GM12878 (cell line): ENCODE results near the gene DNAH11. TPM values are rescaled to one million over a fixed set of nuclear protein-coding genes. Genes with fewer than 3 reads are reported as not detected.

Source experiments
- ATAC-seq: fragments of 200-7000 bp; cut with Tn5 transposase; 3 replicates; pipeline ENCODE4 v1.9.1; 2020; ENCODE audit warnings: mild to moderate bottlenecking, moderate library complexity
- BruUV-seq: library from RNA; stranded (reverse); fragments of 400-500 nt; replicated peaks from 2 replicates; lab custom pipeline; 2021; lab: Mats Ljungman, UMichigan
- CTCF ChIA-PET: fragments of 300-600 bp; sonication (Branson Sonifier 250); formaldehyde crosslinking; extraction: SDS; loops from one replicate; lab custom pipeline; 2021; ENCODE audit warnings: inconsistent platforms; lab: Yijun Ruan, JAX
- POLR2A ChIA-PET: fragments of 350-600 bp; formaldehyde crosslinking; extraction: SDS; loops from one replicate; lab custom pipeline; 2021; ENCODE audit warnings: inconsistent platforms; lab: Charles Lee
- RAD21 ChIA-PET: fragments of 300-600 bp; sonication (Branson Sonifier 250); formaldehyde crosslinking; loops from one replicate; lab custom pipeline; 2023; ENCODE audit warnings: antibody characterized with exemption; ENCODE audit not compliant: unreplicated experiment; lab: Charles Lee
- SMC1A ChIA-PET: fragments of 300-600 bp; sonication (Branson Sonifier 250); formaldehyde crosslinking; loops from one replicate; lab custom pipeline; 2023; ENCODE audit not compliant: unreplicated experiment, uncharacterized antibody; lab: Charles Lee
- DNase-seq: peaks from one replicate; pipeline ENCODE4 v3.0.0-alpha.2; 2011; ENCODE audit warnings: low read depth, low spot score
- FAIRE-seq: peaks from 3 replicates; lab custom pipeline; 2011; peaks lifted over from hg19 to GRCh38; lab: Jason Lieb, UNC
- H2AFZ ChIP-seq: 2 replicates; pipeline ENCODE4 v1.6.0; 2011; ENCODE audit warnings: low read depth, low read length, control low read depth; ENCODE audit not compliant: control insufficient read depth
- H3K27ac ChIP-seq: 2 replicates; pipeline ENCODE4 v1.5.1; 2011; ENCODE audit warnings: control low read depth; ENCODE audit not compliant: control insufficient read depth, insufficient read depth
- H3K27me3 ChIP-seq, 2 experiments: replicated peaks in 1 of 2; 2 replicates each; pipeline versions ENCODE4 v1.6.0 to v1.6.1; 2011; ENCODE audit warnings: low read length in 1 of 2; ENCODE audit not compliant: control insufficient read depth in 2 of 2, insufficient read depth in 2 of 2
- H3K36me3 ChIP-seq, 2 experiments: 2 replicates each; pipeline ENCODE4 v1.5.1; 2011; ENCODE audit warnings: low read length in 1 of 2; ENCODE audit not compliant: control insufficient read depth in 2 of 2, insufficient read depth in 2 of 2
- H3K4me1 ChIP-seq: 2 replicates; pipeline ENCODE4 v1.6.1; 2011; ENCODE audit warnings: mild to moderate bottlenecking, low read length, moderate library complexity, mixed read lengths; ENCODE audit not compliant: control insufficient read depth, insufficient read depth
- H3K4me2 ChIP-seq: 2 replicates; pipeline ENCODE4 v1.6.0; 2011; ENCODE audit warnings: control low read depth; ENCODE audit not compliant: control insufficient read depth, insufficient read depth
- H3K4me3 ChIP-seq: fragments of 200-600 bp; sonication (generic); 2 replicates; pipeline ENCODE4 v1.5.1; 2016
- H3K79me2 ChIP-seq: 2 replicates; pipeline ENCODE4 v1.6.0; 2011; ENCODE audit warnings: low read length; ENCODE audit not compliant: control insufficient read depth, insufficient read depth
- H3K9ac ChIP-seq: 2 replicates; pipeline ENCODE4 v1.8.0; 2011; ENCODE audit warnings: low read length, control low read depth, mixed read lengths; ENCODE audit not compliant: control insufficient read depth, insufficient read depth
- H3K9me3 ChIP-seq: replicated peaks from 3 replicates; pipeline ENCODE4 v1.5.1; 2011; ENCODE audit warnings: mild to moderate bottlenecking, low read length; ENCODE audit not compliant: control insufficient read depth, insufficient read depth
- H4K20me1 ChIP-seq: 2 replicates; pipeline ENCODE4 v1.6.0; 2011; ENCODE audit not compliant: control insufficient read depth, insufficient read depth
- CBFB ChIP-seq: IDR thresholded peaks from 2 replicates; pipeline ENCODE4 v1.6.1; 2016; ENCODE audit warnings: antibody characterized with exemption, low read depth
- ESRRA ChIP-seq: IDR thresholded peaks from 2 replicates; pipeline ENCODE4 v1.6.1; 2012; ENCODE audit warnings: mild to moderate bottlenecking, low read length, improper control_type of control experiment
- ETV6 ChIP-seq, 2 experiments: fragments of 450-650 bp in 1 of 2; IDR thresholded peaks in 1 of 2; conservative IDR thresholded peaks in 1 of 2; 2 replicates each; pipeline ENCODE4 v1.6.1; 2014; ENCODE audit warnings: antibody characterized with exemption in 1 of 2, borderline replicate concordance in 1 of 2, low read depth in 1 of 2, mild to moderate bottlenecking in 1 of 2, moderate library complexity in 1 of 2
- JUND ChIP-seq: IDR thresholded peaks from 2 replicates; pipeline ENCODE4 v1.6.1; 2012; ENCODE audit warnings: low read depth, mild to moderate bottlenecking, low read length, improper control_type of control experiment, moderate library complexity
- RAD21 ChIP-seq: IDR thresholded peaks from 2 replicates; pipeline ENCODE4 v1.6.1; 2011; ENCODE audit warnings: mild to moderate bottlenecking, low read depth, low read length, moderate library complexity; ENCODE audit not compliant: insufficient read depth
- RFX5 ChIP-seq: IDR thresholded peaks from 2 replicates; pipeline ENCODE4 v1.6.1; 2011; ENCODE audit warnings: low read depth, low read length, improper control_type of control experiment
- SPI1 ChIP-seq: IDR thresholded peaks from 2 replicates; pipeline ENCODE4 v1.6.1; 2011; ENCODE audit warnings: low read depth, mild to moderate bottlenecking, low read length, moderate library complexity, borderline replicate concordance; ENCODE audit not compliant: insufficient read depth
- STAT3 ChIP-seq: IDR thresholded peaks from 2 replicates; pipeline ENCODE4 v1.6.1; 2011; ENCODE audit warnings: low read depth, low read length, improper control_type of control experiment
- SUZ12 ChIP-seq: fragments of 200-600 bp; sonication (generic); IDR thresholded peaks from one replicate; pipeline ENCODE4 v1.6.1; 2018; ENCODE audit warnings: antibody characterized with exemption, mild to moderate bottlenecking; ENCODE audit not compliant: unreplicated experiment
- TCF12 ChIP-seq: IDR thresholded peaks from 2 replicates; pipeline ENCODE4 v1.6.1; 2011; ENCODE audit warnings: low read depth, mild to moderate bottlenecking, low read length
- WGBS: methylation state at CpG from one replicate; pipeline ENCODE4 v1.1.6; 2016; ENCODE audit warnings: low lambda C conversion rate; ENCODE audit not compliant: insufficient replicate concordance, insufficient coverage; ENCODE audit errors: missing lambda C conversion rate; 5-methylcytosine and 5-hydroxymethylcytosine counted together
- in situ Hi-C: fragments of 300-500 bp; cut with MboI; formaldehyde crosslinking; loops from 9 replicates; pipeline ENCODE4 v1.14.3; 2018; ENCODE audit warnings: mixed read lengths
- intact Hi-C: fragments of 100-400 bp; cut with micrococcal nuclease; formaldehyde crosslinking; loops from one replicate; pipeline ENCODE4 v1.14.2; 2022; ENCODE audit not compliant: unreplicated experiment
- polyA plus RNA-seq, 11 experiments: library from polyadenylated mRNA; depleted of rRNA in 4 of 11; unstranded in 6 of 11; stranded (reverse) in 5 of 11; fragments of >200 nt; fragmentation: Nextera tagmentation in 4 of 11; fragmentation: Illumina TruSeq in 1 of 11; extraction: Ambion mirVana in 4 of 11; extraction: Trizol in 1 of 11; gene quantifications; 1 replicate in 1 of 11; 2 replicates in 10 of 11; pipeline versions ENCODE4 v1.2.1 to v1.2.3, GENCODE V29; 2011 to 2016; ENCODE audit warnings: inconsistent platforms in 2 of 11, missing spikeins in 2 of 11, low read depth in 1 of 11
- total RNA-seq, 4 experiments: library from RNA; depleted of rRNA in 3 of 4; stranded (reverse); fragments of >200 nt in 3 of 4; fragmentation: Illumina TruSeq in 1 of 4; extraction: Trizol in 1 of 4; gene quantifications; 2 replicates each; pipeline versions ENCODE4 v1.2.1 to v1.2.3, GENCODE V29; 2013 to 2021
- TF ChIP-seq, protein P1 (sequence below): fragments of 450-650 bp; formaldehyde crosslinking; IDR thresholded peaks from 2 replicates; pipeline ENCODE4 v1.4.0; 2022; ENCODE audit warnings: mild to moderate bottlenecking, moderate library complexity
- TF ChIP-seq, protein P2 (sequence below): fragments of 450-650 bp; IDR thresholded peaks from 2 replicates; pipeline ENCODE4 v1.6.1; 2017; ENCODE audit warnings: antibody characterized with exemption, mild to moderate bottlenecking, moderate library complexity
- TF ChIP-seq, protein P3 (sequence below): fragments of 450-650 bp; IDR thresholded peaks from 2 replicates; pipeline ENCODE4 v1.6.1; 2014; ENCODE audit warnings: mild to moderate bottlenecking
- TF ChIP-seq, protein P4 (sequence below): IDR thresholded peaks from 2 replicates; pipeline ENCODE4 v1.6.1; 2011; ENCODE audit warnings: low read depth, low read length, improper control_type of control experiment, borderline replicate concordance

The DNAH11 gene
- total and polyA plus RNA-seq, 10 of the 15 experiments (the other 5 are each of a cell fraction or from before 2014, with no cell fraction given), result 0.03 to 0.56 (median 0.10) TPM

DNA sequence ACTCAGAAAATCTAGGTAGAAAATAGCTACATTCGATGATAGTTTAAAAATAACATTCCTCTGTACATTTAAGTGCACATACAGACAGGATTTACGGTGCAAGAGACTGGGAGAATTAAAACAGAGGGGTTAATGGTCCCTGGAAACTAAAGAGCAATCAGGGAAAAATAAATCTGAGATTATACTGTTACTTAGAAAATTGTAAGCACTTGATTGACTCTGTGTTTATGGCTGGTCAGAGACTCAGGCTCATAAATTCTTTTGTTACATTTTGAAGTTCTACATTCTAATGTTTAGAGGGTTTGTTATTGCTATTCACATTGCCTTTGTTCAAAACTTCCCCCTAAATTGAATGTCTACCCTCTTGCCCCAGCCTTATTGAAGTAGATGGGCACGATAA lies 348.5 kb downstream of the DNAH11 start (continued):
- TF ChIP-seq, protein P1, sequence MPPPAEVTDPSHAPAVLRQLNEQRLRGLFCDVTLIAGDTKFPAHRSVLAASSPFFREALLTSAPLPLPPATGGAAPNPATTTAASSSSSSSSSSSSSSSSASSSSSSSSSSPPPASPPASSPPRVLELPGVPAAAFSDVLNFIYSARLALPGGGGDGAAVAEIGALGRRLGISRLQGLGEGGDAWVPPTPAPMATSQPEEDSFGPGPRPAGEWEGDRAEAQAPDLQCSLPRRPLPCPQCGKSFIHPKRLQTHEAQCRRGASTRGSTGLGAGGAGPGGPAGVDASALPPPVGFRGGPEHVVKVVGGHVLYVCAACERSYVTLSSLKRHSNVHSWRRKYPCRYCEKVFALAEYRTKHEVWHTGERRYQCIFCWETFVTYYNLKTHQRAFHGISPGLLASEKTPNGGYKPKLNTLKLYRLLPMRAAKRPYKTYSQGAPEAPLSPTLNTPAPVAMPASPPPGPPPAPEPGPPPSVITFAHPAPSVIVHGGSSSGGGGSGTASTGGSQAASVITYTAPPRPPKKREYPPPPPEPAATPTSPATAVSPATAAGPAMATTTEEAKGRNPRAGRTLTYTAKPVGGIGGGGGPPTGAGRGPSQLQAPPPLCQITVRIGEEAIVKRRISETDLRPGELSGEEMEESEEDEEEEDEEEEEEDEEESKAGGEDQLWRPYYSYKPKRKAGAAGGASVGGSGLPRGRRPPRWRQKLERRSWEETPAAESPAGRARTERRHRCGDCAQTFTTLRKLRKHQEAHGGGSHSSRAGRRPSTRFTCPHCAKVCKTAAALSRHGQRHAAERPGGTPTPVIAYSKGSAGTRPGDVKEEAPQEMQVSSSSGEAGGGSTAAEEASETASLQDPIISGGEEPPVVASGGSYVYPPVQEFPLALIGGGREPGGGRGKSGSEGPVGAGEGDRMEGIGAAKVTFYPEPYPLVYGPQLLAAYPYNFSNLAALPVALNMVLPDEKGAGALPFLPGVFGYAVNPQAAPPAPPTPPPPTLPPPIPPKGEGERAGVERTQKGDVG (CRISPR knock-in tag), result no peak
- TF ChIP-seq, all 136 proteins: peak for 0

DNA sequence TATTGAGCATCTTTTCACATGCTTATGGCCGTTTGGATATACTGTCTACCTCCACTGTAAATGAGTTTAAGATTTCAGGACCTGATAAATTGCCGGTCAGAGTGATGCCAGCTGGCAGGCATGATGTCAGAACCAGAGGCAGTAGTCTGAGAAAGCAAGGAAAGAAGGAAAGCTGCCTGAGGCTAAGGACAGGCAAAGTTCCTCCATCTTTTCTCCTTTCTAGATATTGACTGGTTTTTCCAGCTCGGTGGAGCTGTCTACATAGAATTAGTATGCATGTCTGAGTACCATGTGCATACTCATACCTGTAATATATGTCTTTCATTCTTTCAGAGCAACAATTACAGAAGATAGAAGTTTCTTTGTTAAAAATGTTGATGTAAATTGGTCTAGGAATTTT lies 350.6 kb downstream of the DNAH11 start:
- DNase-seq, result no peak
- Histone ChIP-seq H3K36me3 (no peaks in the 10 kb centered on the region), H3K9me3 (no peaks in the 10 kb centered on the region), H4K20me1 (no peaks in the 10 kb centered on the region), H3K4me3 (no peak overlapping the region), H3K4me1 (peaks cover 4% of the 10 kb centered on the region), H3K27me3 (no peaks in the 10 kb centered on the region), H3K9ac (no peak overlapping the region), H3K27ac (no peak overlapping the region), H3K4me2 (no peak overlapping the region), H3K79me2 (no peaks in the 10 kb centered on the region), H2AFZ (no peak overlapping the region)
- no peak for ATAC-seq
- RAD21 ChIA-PET, result no interaction called here
- CTCF ChIA-PET, result no interaction called here
- intact Hi-C loops, result no loop called here
- in situ Hi-C loops, result no loop called here
- no peak for FAIRE-seq
- POLR2A ChIA-PET, result no interaction called here
- no TSS peak for BruUV-seq
- WGBS, result 68% methylated on average over 3 of the region's 3 CpGs
- SMC1A ChIA-PET, result no interaction called here
- TF ChIP-seq ETV6 (conservative IDR thresholded peaks at IDR 0.05 in 1 of 2, IDR thresholded peaks at IDR 0.05 in 1 of 2; ENCODE audit: borderline replicate concordance in 1 of 2, low read depth in 1 of 2), result no peak
- no peak for TF ChIP-seq ESRRA
- no peak for TF ChIP-seq JUND
- TF ChIP-seq, protein P2, sequence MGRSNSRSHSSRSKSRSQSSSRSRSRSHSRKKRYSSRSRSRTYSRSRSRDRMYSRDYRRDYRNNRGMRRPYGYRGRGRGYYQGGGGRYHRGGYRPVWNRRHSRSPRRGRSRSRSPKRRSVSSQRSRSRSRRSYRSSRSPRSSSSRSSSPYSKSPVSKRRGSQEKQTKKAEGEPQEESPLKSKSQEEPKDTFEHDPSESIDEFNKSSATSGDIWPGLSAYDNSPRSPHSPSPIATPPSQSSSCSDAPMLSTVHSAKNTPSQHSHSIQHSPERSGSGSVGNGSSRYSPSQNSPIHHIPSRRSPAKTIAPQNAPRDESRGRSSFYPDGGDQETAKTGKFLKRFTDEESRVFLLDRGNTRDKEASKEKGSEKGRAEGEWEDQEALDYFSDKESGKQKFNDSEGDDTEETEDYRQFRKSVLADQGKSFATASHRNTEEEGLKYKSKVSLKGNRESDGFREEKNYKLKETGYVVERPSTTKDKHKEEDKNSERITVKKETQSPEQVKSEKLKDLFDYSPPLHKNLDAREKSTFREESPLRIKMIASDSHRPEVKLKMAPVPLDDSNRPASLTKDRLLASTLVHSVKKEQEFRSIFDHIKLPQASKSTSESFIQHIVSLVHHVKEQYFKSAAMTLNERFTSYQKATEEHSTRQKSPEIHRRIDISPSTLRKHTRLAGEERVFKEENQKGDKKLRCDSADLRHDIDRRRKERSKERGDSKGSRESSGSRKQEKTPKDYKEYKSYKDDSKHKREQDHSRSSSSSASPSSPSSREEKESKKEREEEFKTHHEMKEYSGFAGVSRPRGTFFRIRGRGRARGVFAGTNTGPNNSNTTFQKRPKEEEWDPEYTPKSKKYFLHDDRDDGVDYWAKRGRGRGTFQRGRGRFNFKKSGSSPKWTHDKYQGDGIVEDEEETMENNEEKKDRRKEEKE, result no peak
- TF ChIP-seq, protein P3, sequence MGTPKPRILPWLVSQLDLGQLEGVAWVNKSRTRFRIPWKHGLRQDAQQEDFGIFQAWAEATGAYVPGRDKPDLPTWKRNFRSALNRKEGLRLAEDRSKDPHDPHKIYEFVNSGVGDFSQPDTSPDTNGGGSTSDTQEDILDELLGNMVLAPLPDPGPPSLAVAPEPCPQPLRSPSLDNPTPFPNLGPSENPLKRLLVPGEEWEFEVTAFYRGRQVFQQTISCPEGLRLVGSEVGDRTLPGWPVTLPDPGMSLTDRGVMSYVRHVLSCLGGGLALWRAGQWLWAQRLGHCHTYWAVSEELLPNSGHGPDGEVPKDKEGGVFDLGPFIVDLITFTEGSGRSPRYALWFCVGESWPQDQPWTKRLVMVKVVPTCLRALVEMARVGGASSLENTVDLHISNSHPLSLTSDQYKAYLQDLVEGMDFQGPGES, result no peak
- TF ChIP-seq RFX5, result no peak
- no peak for TF ChIP-seq CBFB
- no peak for TF ChIP-seq SPI1
- no peak for TF ChIP-seq SUZ12
- TF ChIP-seq, protein P4, sequence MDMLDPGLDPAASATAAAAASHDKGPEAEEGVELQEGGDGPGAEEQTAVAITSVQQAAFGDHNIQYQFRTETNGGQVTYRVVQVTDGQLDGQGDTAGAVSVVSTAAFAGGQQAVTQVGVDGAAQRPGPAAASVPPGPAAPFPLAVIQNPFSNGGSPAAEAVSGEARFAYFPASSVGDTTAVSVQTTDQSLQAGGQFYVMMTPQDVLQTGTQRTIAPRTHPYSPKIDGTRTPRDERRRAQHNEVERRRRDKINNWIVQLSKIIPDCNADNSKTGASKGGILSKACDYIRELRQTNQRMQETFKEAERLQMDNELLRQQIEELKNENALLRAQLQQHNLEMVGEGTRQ, result no peak
- TF ChIP-seq TCF12, result no peak
- TF ChIP-seq STAT3, result no peak
- TF ChIP-seq RAD21, result no peak
